Neural cell (in vitro differentiated cells): ENCODE measurements around the gene DNAJB1.

Experiments
- EZH2 ChIP-seq: fragments of 200-600, 300-800 bp; shearing (Covaris generic), sonication (generic); IDR thresholded peaks from 2 replicates; pipeline ENCODE4 v1.6.1; 2014; ENCODE audit warnings: antibody characterized with exemption, low read length, borderline replicate concordance, mild to moderate bottlenecking; ENCODE audit not compliant: insufficient read depth, poor library complexity, severe bottlenecking
- POLR2AphosphoS5 ChIP-seq: IDR thresholded peaks from 2 replicates; pipeline ENCODE4 v1.6.1; 2012
- TF ChIP-seq, protein P1 (sequence below): fragments of 450-650 bp; IDR thresholded peaks from 2 replicates; pipeline ENCODE4 v1.5.1; 2014; ENCODE audit warnings: antibody characterized with exemption, mild to moderate bottlenecking, moderate library complexity; ENCODE audit not compliant: poor library complexity, severe bottlenecking

DNA sequence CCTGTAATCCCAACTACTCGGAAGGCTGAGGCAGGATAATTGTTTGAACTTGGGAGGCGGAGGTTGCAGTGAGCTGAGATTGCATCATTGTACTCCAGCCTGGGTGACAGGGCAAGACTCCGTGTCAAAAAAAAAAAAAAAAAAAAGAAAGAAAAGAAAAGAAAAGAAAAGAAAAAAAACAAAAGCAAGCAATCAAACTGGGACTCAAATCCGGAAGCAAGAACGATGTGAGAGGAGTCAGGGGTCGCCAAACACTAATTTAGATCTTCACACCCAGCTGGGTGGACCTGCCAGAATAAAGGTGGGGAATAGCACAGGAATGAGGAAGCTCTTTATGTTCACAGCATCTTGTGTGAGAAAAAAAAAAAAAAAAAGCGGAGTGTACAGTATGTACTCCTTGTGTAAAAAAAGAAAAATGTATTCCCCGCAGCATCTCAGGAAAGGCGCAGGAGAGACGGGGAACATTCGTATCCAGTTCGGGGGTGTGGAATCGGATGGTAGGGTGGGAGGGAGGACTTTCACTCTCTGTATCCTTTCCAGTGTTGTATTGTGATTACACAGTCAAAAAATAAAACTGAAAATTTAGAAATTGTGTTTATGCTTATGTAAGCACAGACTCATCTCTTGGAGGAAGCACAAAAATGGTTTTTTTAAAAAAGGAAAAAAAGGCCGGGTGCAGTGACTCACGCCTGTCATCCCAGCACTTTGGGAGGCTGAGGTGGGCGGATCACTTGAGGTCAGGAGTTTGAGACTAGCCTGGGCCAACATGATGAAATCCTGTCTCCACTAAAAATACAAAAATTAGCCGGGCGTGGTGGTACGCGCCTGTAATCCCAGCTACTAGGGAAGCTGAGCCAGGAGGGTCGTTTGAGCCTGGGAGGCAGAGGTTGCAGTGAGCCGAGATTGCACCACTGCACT lies 7.6 kb downstream of the DNAJB1 start:
- no peak for TF ChIP-seq EZH2
- TF ChIP-seq, protein P1, sequence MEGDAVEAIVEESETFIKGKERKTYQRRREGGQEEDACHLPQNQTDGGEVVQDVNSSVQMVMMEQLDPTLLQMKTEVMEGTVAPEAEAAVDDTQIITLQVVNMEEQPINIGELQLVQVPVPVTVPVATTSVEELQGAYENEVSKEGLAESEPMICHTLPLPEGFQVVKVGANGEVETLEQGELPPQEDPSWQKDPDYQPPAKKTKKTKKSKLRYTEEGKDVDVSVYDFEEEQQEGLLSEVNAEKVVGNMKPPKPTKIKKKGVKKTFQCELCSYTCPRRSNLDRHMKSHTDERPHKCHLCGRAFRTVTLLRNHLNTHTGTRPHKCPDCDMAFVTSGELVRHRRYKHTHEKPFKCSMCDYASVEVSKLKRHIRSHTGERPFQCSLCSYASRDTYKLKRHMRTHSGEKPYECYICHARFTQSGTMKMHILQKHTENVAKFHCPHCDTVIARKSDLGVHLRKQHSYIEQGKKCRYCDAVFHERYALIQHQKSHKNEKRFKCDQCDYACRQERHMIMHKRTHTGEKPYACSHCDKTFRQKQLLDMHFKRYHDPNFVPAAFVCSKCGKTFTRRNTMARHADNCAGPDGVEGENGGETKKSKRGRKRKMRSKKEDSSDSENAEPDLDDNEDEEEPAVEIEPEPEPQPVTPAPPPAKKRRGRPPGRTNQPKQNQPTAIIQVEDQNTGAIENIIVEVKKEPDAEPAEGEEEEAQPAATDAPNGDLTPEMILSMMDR, result no peak
- no peak for TF ChIP-seq POLR2AphosphoS5
